ENCODE data around the gene MAP6D1.
"Not testable (repeated sequence)": the region's sequence is repeated elsewhere in the genome, so short reads cannot be mapped to it uniquely, and the experiment has no call there.

MAP6D1 gene

GRCh38 chr3:183796372-183796771, 29.0 kb downstream of the MAP6D1 start:
- no peak for DNase-seq

- DNase-seq: no peak
These were observed 30.9 kb downstream of the MAP6D1 start for GRCh38 chr3:183794452-183794851.

- DNase-seq: no peak
These were observed 32.4 kb downstream of the MAP6D1 start for GRCh38 chr3:183792976-183793375.

GRCh38 chr3:183790700-183791099, 34.7 kb downstream of the MAP6D1 start:
- DNase-seq: no peak

GRCh38 chr3:183789826-183790225, 35.6 kb downstream of the MAP6D1 start:
- no peak for DNase-seq

GRCh38 chr3:183784503-183784902, 40.9 kb downstream of the MAP6D1 start:
- DNase-seq: not testable (repeated sequence)

- no peak for DNase-seq
These were observed 42.7 kb downstream of the MAP6D1 start for GRCh38 chr3:183782576-183783276.

GRCh38 chr3:183781246-183781645, 44.1 kb downstream of the MAP6D1 start:
- no peak for DNase-seq

- no peak for DNase-seq
These were observed 45.4 kb downstream of the MAP6D1 start for GRCh38 chr3:183779896-183780465.

- DNase-seq: no peak
These were observed 48.3 kb downstream of the MAP6D1 start for GRCh38 chr3:183777016-183777618.

GRCh38 chr3:183776451-183776850, 48.9 kb downstream of the MAP6D1 start:
- not testable (repeated sequence) for DNase-seq

- no peak for DNase-seq
These were observed 49.6 kb downstream of the MAP6D1 start for GRCh38 chr3:183775781-183776180.

GRCh38 chr3:183774631-183775030, 50.7 kb downstream of the MAP6D1 start:
- DNase-seq: peak; percentile 41

GRCh38 chr3:183769453-183769852, 55.9 kb downstream of the MAP6D1 start:
- DNase-seq: no peak

GRCh38 chr3:183768114-183768513, 57.3 kb downstream of the MAP6D1 start:
- DNase-seq: no peak

- DNase-seq: peak; percentile 58
These were observed 58.4 kb downstream of the MAP6D1 start for GRCh38 chr3:183766745-183767606.

GRCh38 chr3:183766107-183766506, 59.3 kb downstream of the MAP6D1 start:
- DNase-seq: no peak

Measured in fibroblast of skin of right quadriceps (primary cell).